K562 (cell line): ENCODE results near the gene ZNF490. TPM values are rescaled to one million over a fixed set of nuclear protein-coding genes. Genes with fewer than 3 reads are reported as not detected.

Experiments
- ATAC-seq: fragments of 200-7000 bp; cut with Tn5 transposase; 3 replicates; pipeline ENCODE4 v1.9.1; 2020; ENCODE audit warnings: moderate library complexity
- BruUV-seq: library from RNA; stranded (reverse); fragments of 400-500 nt; replicated peaks from 2 replicates; lab custom pipeline; 2021; lab: Mats Ljungman, UMichigan
- CTCF ChIA-PET: fragments of 300-600 bp; formaldehyde crosslinking; extraction: SDS; loops from one replicate; lab custom pipeline; 2021; ENCODE audit warnings: low intra/inter-chr PET ratio; lab: Yijun Ruan, JAX
- POLR2A ChIA-PET: fragments of 300-600, 350-650 bp; sonication (Branson Sonifier 250); formaldehyde crosslinking; extraction: SDS; loops from one replicate; lab custom pipeline; 2021; ENCODE audit warnings: antibody characterized with exemption, inconsistent platforms; lab: Yijun Ruan, JAX
- DNase-seq, 4 experiments: peaks; one replicate each; pipeline versions ENCODE4 v3.0.0 to v3.0.0-alpha.2; 2011 to 2018; ENCODE audit warnings: low spot score in 3 of 4, mixed read lengths in 3 of 4; ENCODE audit errors: extremely low read depth in 1 of 4
- FAIRE-seq: peaks from 2 replicates; lab custom pipeline; 2011; peaks lifted over from hg19 to GRCh38; lab: Jason Lieb, UNC
- H2AFZ ChIP-seq: 2 replicates; pipeline ENCODE4 v1.6.0; 2011; ENCODE audit warnings: low read depth, low read length, control low read depth, inconsistent platforms
- H3K27ac ChIP-seq: fragments of 200-600 bp; 3 replicates; pipeline ENCODE4 v1.8.0; 2011; ENCODE audit warnings: low read depth, mild to moderate bottlenecking, control low read depth, inconsistent platforms, low read length, moderate library complexity, mixed read lengths; ENCODE audit errors: extremely low read depth
- H3K27me3 ChIP-seq, 2 experiments: fragments of 300-600 bp in 1 of 2; 2 replicates in 1 of 2; 3 replicates in 1 of 2; pipeline versions ENCODE4 v1.6.0 to v1.8.0; 2011; ENCODE audit warnings: inconsistent platforms in 2 of 2, low read length in 2 of 2, mild to moderate bottlenecking in 1 of 2, mixed read lengths in 1 of 2, moderate library complexity in 1 of 2; ENCODE audit not compliant: control insufficient read depth in 2 of 2, insufficient read depth in 2 of 2
- H3K36me3 ChIP-seq: fragments of 300-600 bp; 3 replicates; pipeline ENCODE4 v1.8.0; 2011; ENCODE audit warnings: mild to moderate bottlenecking, low read length, inconsistent platforms; ENCODE audit not compliant: control insufficient read depth, insufficient read depth
- H3K4me1 ChIP-seq, 2 experiments: fragments of 200-600 bp in 1 of 2; replicated peaks in 1 of 2; 2 replicates in 1 of 2; 3 replicates in 1 of 2; pipeline versions ENCODE4 v1.5.1 to v1.8.0; 2011; ENCODE audit warnings: inconsistent platforms in 2 of 2, low read length in 2 of 2, mild to moderate bottlenecking in 1 of 2, mixed read lengths in 1 of 2, moderate library complexity in 1 of 2; ENCODE audit not compliant: control insufficient read depth in 2 of 2, insufficient read depth in 2 of 2
- H3K4me2 ChIP-seq: 2 replicates; pipeline ENCODE4 v1.6.1; 2011; ENCODE audit warnings: low read length, control low read depth, inconsistent platforms, mixed read lengths; ENCODE audit not compliant: insufficient read depth
- H3K4me3 ChIP-seq: fragments of 200-600 bp; sonication (generic), shearing (Covaris generic); 2 replicates; pipeline ENCODE4 v1.5.1; 2016; ENCODE audit warnings: control low read depth, inconsistent platforms
- H3K79me2 ChIP-seq: fragments of 200-600 bp; 3 replicates; pipeline ENCODE4 v1.8.0; 2011; ENCODE audit warnings: low read length, inconsistent platforms; ENCODE audit not compliant: control insufficient read depth, insufficient read depth
- H3K9ac ChIP-seq, 2 experiments: 2 replicates each; pipeline versions ENCODE4 v1.6.0 to v1.6.1; 2011; ENCODE audit warnings: low read depth in 2 of 2, low read length in 2 of 2, control low read depth in 1 of 2, inconsistent platforms in 1 of 2, mild to moderate bottlenecking in 1 of 2, mixed read lengths in 1 of 2; ENCODE audit not compliant: insufficient read depth in 1 of 2
- H3K9me1 ChIP-seq: one replicate; pipeline ENCODE4 v1.6.0; 2011; ENCODE audit warnings: inconsistent platforms, mild to moderate bottlenecking, low read length, moderate library complexity; ENCODE audit not compliant: control insufficient read depth, insufficient read depth
- H3K9me3 ChIP-seq: replicated peaks from 2 replicates; pipeline ENCODE4 v1.5.1; 2011; ENCODE audit warnings: low read depth, low read length, inconsistent platforms; ENCODE audit not compliant: control insufficient read depth, insufficient read depth
- H4K20me1 ChIP-seq: replicated peaks from 2 replicates; pipeline ENCODE4 v1.6.1; 2011; ENCODE audit warnings: low read length, inconsistent platforms, mixed read lengths; ENCODE audit not compliant: control insufficient read depth, insufficient read depth
- BACH1 ChIP-seq: fragments of 200-800 bp; sonication (Bioruptor generic); IDR thresholded peaks from 2 replicates; pipeline ENCODE4 v1.6.1; 2016; ENCODE audit warnings: missing genetic modification characterization, missing compliant biosample characterization
- KAT2B ChIP-seq: IDR thresholded peaks from one replicate; pipeline ENCODE4 v1.6.1; 2012; ENCODE audit warnings: low read depth, mild to moderate bottlenecking, control low read depth, inconsistent platforms, low read length, moderate library complexity
- KLF1 ChIP-seq: fragments of 450-650 bp; IDR thresholded peaks from 2 replicates; pipeline ENCODE4 v1.6.1; 2016; ENCODE audit warnings: missing genetic modification characterization, missing compliant biosample characterization
- LARP7 ChIP-seq: fragments of 450-650 bp; IDR thresholded peaks from 2 replicates; pipeline ENCODE4 v1.6.1; 2016
- PHF20 ChIP-seq: fragments of 450-650 bp; IDR thresholded peaks from 2 replicates; pipeline ENCODE4 v1.6.1; 2018; ENCODE audit not compliant: partially characterized antibody
- PHTF2 ChIP-seq: fragments of 250-450 bp; sonication (Bioruptor Pico); IDR thresholded peaks from 2 replicates; pipeline ENCODE4 v1.5.0; 2021; ENCODE audit warnings: mild to moderate bottlenecking
- RBM22 ChIP-seq: fragments of 200-400 bp; formaldehyde crosslinking; IDR thresholded peaks from 2 replicates; pipeline ENCODE4 v1.6.1; 2018; ENCODE audit warnings: low read length, low read depth; ENCODE audit not compliant: poor library complexity, severe bottlenecking
- RFX5 ChIP-seq: IDR thresholded peaks from 2 replicates; pipeline ENCODE4 v1.6.1; 2011; ENCODE audit warnings: low read depth, mild to moderate bottlenecking, improper control_type of control experiment, low read length
- WGBS: fragments of 100-300 bp; shearing (Covaris generic); methylation state at CpG from one replicate; pipeline ENCODE4 v1.1.6; 2016; ENCODE audit warnings: low coverage, mixed read lengths; ENCODE audit not compliant: insufficient coverage; ENCODE audit errors: missing lambda C conversion rate; 5-methylcytosine and 5-hydroxymethylcytosine counted together
- in situ Hi-C: fragments of 300-500 bp; cut with MboI; formaldehyde crosslinking; loops from 4 replicates; pipeline ENCODE4 v1.15.0; 2018; ENCODE audit warnings: inconsistent platforms, mixed read lengths
- intact Hi-C: fragments of 100-400 bp; cut with micrococcal nuclease; formaldehyde crosslinking; loops from 2 replicates; pipeline ENCODE4 v1.14.2; 2022
- polyA plus RNA-seq, 8 experiments: library from polyadenylated mRNA; depleted of rRNA in 4 of 8; stranded (reverse) in 5 of 8; unstranded in 3 of 8; fragments of >200 nt; fragmentation: Nextera tagmentation in 2 of 8; fragmentation: Illumina TruSeq in 1 of 8; extraction: Ambion mirVana in 2 of 8; extraction: Trizol in 1 of 8; gene quantifications; 2 replicates each; pipeline versions ENCODE4 v1.2.1 to v1.2.3, GENCODE V29; 2011 to 2014; ENCODE audit warnings: inconsistent platforms in 1 of 8, missing spikeins in 1 of 8
- total RNA-seq, 7 experiments: library from RNA; depleted of rRNA in 6 of 7; stranded (reverse); fragments of >200 nt in 6 of 7; fragmentation: Illumina TruSeq in 2 of 7; extraction: Trizol in 2 of 7; gene quantifications; 2 replicates each; pipeline versions ENCODE4 v1.2.1 to v1.2.3, GENCODE V29; 2011 to 2021; ENCODE audit warnings: low replicate concordance in 1 of 7
- TF ChIP-seq, protein P1 (sequence below): fragments of 450-650 bp; IDR thresholded peaks from 2 replicates; pipeline ENCODE4 v1.7.0; 2016; ENCODE audit warnings: borderline replicate concordance

Gene ZNF490
- total and polyA plus RNA-seq, 9 of the 15 experiments (the other 6 are each of a cell fraction or from before 2014, with no cell fraction given) = 0.90 to 8.3 (median 4.4) TPM

DNA sequence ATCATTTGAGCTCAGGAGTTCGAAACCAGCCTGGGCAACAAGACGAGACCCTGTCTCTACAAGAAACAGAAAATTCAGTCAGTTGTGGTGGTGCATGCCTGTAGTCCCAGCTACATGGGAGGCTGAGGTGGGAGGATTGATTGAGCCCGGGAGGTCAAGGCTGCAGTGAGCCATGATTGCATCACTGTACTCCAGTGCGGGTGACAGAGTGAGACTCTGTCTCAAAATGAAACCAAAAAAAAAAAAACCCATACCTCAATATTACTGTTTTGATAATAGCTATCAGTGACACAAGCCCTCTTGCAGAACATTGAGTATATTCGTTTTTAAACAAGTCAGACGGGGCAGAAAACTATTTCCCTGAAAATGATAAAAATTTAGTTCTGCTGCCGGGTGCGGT lies 16.3 kb upstream of the ZNF490 start:
- H3K9me3 ChIP-seq = peaks cover 29% of the 10 kb centered on the region
- no peaks in the 10 kb centered on the region for H3K27me3 ChIP-seq
- ChIA-PET CTCF (no interaction called here), POLR2A (no interaction called here)
- no peak overlapping the region for H3K27ac ChIP-seq
- peaks cover 60% of the 10 kb centered on the region for H3K36me3 ChIP-seq
- FAIRE-seq (no peak), ATAC-seq (no peak), DNase-seq (no peak)
- no peak overlapping the region for H2AFZ ChIP-seq
- intact Hi-C loops = no loop called here
- H3K79me2 ChIP-seq = no peaks in the 10 kb centered on the region; the same call in 2 of the 3 replicates
- H3K9ac ChIP-seq = no peak overlapping the region
- no peak overlapping the region for H3K4me2 ChIP-seq
- no peaks in the 10 kb centered on the region for H3K9me1 ChIP-seq
- H3K4me3 ChIP-seq = no peak overlapping the region
- in situ Hi-C loops = no loop called here
- 84% methylated on average over 8 of the region's 8 CpGs for WGBS
- BruUV-seq = no TSS peak
- H3K4me1 ChIP-seq = no peaks in the 10 kb centered on the region
- H4K20me1 ChIP-seq = no peaks in the 10 kb centered on the region
- TF ChIP-seq PHF20 (no peak), LARP7 (no peak), PHTF2 (CRISPR knock-in tag) (no peak), RFX5 (no peak)

DNA sequence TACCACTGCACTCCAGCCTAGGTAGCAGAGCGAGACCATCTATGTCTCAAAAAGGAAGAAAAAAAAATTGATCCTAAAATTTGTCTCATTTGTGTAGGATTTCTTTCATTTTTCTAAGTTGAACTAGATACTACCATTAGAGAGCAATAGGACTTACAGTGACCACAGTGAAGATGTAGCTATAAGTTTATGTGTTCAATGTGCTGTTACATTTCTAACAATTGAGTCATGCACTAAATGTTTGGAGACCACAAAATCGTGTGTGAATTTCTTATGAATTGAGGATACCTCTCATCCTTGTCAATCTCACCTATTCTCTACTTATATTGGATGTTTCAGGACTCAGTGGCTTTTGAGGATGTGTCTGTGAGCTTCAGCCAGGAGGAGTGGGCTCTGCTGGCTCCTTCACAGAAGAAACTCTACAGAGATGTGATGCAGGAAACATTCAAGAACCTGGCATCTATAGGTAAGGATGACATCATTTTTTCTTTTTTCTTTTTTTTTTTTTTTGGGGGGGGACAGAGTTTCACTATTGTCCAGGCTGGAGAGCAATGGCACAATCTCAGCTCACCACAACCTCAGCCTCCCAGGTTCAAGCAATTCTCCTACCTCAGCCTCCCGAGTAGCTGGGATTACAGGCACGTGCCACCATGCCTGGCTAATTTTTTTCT lies 12.9 kb upstream of the ZNF490 start:
- 79% methylated on average over 3 of the region's 4 CpGs for WGBS
- CTCF ChIA-PET = no interaction called here
- TF ChIP-seq BACH1 = no peak
- TF ChIP-seq, protein P1, sequence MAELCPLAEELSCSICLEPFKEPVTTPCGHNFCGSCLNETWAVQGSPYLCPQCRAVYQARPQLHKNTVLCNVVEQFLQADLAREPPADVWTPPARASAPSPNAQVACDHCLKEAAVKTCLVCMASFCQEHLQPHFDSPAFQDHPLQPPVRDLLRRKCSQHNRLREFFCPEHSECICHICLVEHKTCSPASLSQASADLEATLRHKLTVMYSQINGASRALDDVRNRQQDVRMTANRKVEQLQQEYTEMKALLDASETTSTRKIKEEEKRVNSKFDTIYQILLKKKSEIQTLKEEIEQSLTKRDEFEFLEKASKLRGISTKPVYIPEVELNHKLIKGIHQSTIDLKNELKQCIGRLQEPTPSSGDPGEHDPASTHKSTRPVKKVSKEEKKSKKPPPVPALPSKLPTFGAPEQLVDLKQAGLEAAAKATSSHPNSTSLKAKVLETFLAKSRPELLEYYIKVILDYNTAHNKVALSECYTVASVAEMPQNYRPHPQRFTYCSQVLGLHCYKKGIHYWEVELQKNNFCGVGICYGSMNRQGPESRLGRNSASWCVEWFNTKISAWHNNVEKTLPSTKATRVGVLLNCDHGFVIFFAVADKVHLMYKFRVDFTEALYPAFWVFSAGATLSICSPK = no peak
- TF ChIP-seq RBM22 = no peak
- no peak for TF ChIP-seq KLF1 (tag)
- TF ChIP-seq KAT2B = no peak

More for the DNA sequence above, 12.9 kb upstream of the ZNF490 start:
- in situ Hi-C loops = no loop called here
- no peak overlapping the region for H3K9ac ChIP-seq
- no peaks in the 10 kb centered on the region for H3K9me1 ChIP-seq
- H3K4me1 ChIP-seq = no peaks in the 10 kb centered on the region
- H3K36me3 ChIP-seq = peaks cover 45% of the 10 kb centered on the region
- H3K79me2 ChIP-seq = peaks cover 19% of the 10 kb centered on the region
- DNase-seq (no peak), FAIRE-seq (no peak), ATAC-seq (no peak)
- H2AFZ ChIP-seq = no peak overlapping the region
- no peaks in the 10 kb centered on the region for H3K27me3 ChIP-seq
- no peak overlapping the region for H3K27ac ChIP-seq
- H3K9me3 ChIP-seq = peaks cover 18% of the 10 kb centered on the region
- H3K4me2 ChIP-seq = no peak overlapping the region
- POLR2A ChIA-PET = interaction anchor here (0.8 to 1.3 kb wide), 3 partner anchors 9 to 13 kb away, joined by 3 to 5 read pairs (median 3); partner anchors contain the start of genes ZNF490 and ZNF791
- H3K4me3 ChIP-seq = no peak overlapping the region
- BruUV-seq = no TSS peak
- no peaks in the 10 kb centered on the region for H4K20me1 ChIP-seq
- intact Hi-C loops = no loop called here
